GM18861 (cell line): ENCODE data around the gene CC2D2B.

Source experiments
- ATAC-seq: cut with Tn5 transposase; IDR thresholded peaks from one replicate; pipeline ENCODE4 v1.9.1; 2021; ENCODE audit not compliant: unreplicated experiment

CC2D2B gene

GRCh38 chr10:96073722-96074121 lies 165.9 kb downstream of the CC2D2B start:
- no peak for ATAC-seq

GRCh38 chr10:96074776-96075175 lies 167.0 kb downstream of the CC2D2B start:
- no peak for ATAC-seq

GRCh38 chr10:96075977-96076376 lies 168.2 kb downstream of the CC2D2B start:
- ATAC-seq, result no peak

GRCh38 chr10:96077156-96077555 lies 169.4 kb downstream of the CC2D2B start:
- ATAC-seq, result no peak

GRCh38 chr10:96082153-96082552 lies 174.4 kb downstream of the CC2D2B start:
- ATAC-seq, result no peak
